Measurements from ENCODE around the gene NECAB2.

NECAB2 gene

DNA sequence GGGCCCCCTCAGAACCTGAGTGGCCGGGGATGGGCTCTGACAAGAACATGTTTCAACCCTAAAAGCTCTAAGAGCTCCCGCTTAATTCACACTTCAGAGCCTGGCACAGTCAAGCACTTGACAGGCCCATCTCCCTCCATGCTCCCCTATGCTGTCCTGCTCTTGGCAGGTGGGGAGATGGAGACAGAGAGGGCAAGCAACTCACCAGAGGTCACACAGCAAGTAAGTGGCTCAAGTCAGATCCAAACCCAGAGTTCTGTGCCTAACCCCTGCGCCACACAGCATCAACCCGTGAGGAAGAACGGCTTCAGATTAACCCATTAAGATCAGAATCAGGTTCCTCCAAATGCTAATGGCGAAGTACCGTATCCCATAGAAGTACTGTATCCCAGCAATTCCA, 36.4 kb downstream of the NECAB2 start:
- Histone ChIP-seq H3K4me3 (ENCODE audit: low read length) (no peak overlapping the region), H3K9me3 (replicated peaks; ENCODE audit: low read length) (no peaks in the 10 kb centered on the region), H3K36me3 (ENCODE audit: insufficient read depth, low read length) (no peaks in the 10 kb centered on the region), H3K4me1 (ENCODE audit: control insufficient read depth, insufficient read depth, low read length) (no peaks in the 10 kb centered on the region), H3K27me3 (ENCODE audit: control insufficient read depth, insufficient read depth, low read length) (peaks cover 84% of the 10 kb centered on the region), H3K9ac (ENCODE audit: low read depth, low read length) (no peak overlapping the region), H3K4me2 (ENCODE audit: low read length) (no peak overlapping the region)

- Histone ChIP-seq H3K27me3 (ENCODE audit: control insufficient read depth, insufficient read depth, low read length) (peaks cover 80% of the 10 kb centered on the region), H3K36me3 (ENCODE audit: insufficient read depth, low read length) (no peaks in the 10 kb centered on the region), H3K4me3 (ENCODE audit: low read length) (no peak overlapping the region), H3K9ac (ENCODE audit: low read depth, low read length) (no peak overlapping the region), H3K9me3 (replicated peaks; ENCODE audit: low read length) (no peaks in the 10 kb centered on the region), H3K4me1 (ENCODE audit: control insufficient read depth, insufficient read depth, low read length) (no peaks in the 10 kb centered on the region), H3K4me2 (ENCODE audit: low read length) (no peak overlapping the region)
Observed at GRCh38 chr16:84005391-84005790, 37.3 kb downstream of the NECAB2 start.

- no peak overlapping the region for H3K9ac ChIP-seq (ENCODE audit: low read depth, low read length)
- H3K4me3 ChIP-seq (ENCODE audit: low read length), result no peak overlapping the region
- H3K27me3 ChIP-seq (ENCODE audit: control insufficient read depth, insufficient read depth, low read length), result peaks cover 69% of the 10 kb centered on the region
- H3K4me1 ChIP-seq (ENCODE audit: control insufficient read depth, insufficient read depth, low read length), result no peaks in the 10 kb centered on the region
- H3K36me3 ChIP-seq (ENCODE audit: insufficient read depth, low read length), result no peaks in the 10 kb centered on the region
- no peak overlapping the region for H3K4me2 ChIP-seq (ENCODE audit: low read length)
- no peaks in the 10 kb centered on the region for H3K9me3 ChIP-seq (replicated peaks; ENCODE audit: low read length)
Observed at GRCh38 chr16:84007520-84007919, 39.5 kb downstream of the NECAB2 start.

- Histone ChIP-seq H3K27me3 (ENCODE audit: control insufficient read depth, insufficient read depth, low read length) (peaks cover 65% of the 10 kb centered on the region), H3K9me3 (replicated peaks; ENCODE audit: low read length) (no peaks in the 10 kb centered on the region), H3K9ac (ENCODE audit: low read depth, low read length) (no peak overlapping the region), H3K4me3 (ENCODE audit: low read length) (no peak overlapping the region), H3K4me1 (ENCODE audit: control insufficient read depth, insufficient read depth, low read length) (no peaks in the 10 kb centered on the region), H3K36me3 (ENCODE audit: insufficient read depth, low read length) (no peaks in the 10 kb centered on the region), H3K4me2 (ENCODE audit: low read length) (no peak overlapping the region)
Observed at GRCh38 chr16:84007965-84008364, 39.9 kb downstream of the NECAB2 start.

DNA sequence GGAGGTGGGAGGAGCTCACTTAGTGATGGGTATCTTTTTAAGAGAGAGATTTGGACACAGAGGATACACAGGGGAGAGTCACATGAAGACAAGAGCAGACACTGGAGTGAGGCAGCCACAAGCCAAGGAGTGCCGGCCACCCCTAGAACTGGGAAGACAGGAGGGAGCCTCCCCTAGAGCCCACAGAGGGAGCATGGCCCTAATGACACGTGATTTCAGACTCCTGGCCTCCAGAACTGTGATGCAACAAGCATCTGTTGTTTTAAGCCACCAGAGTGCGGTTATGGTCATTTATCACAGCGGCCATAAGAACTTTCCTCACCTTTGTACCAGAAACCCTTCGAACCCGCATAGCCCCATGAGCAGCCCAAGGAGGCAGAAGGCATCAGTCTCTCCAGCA, 41.2 kb downstream of the NECAB2 start:
- Histone ChIP-seq H3K4me2 (ENCODE audit: low read length) (no peak overlapping the region), H3K4me1 (ENCODE audit: control insufficient read depth, insufficient read depth, low read length) (no peaks in the 10 kb centered on the region), H3K27me3 (ENCODE audit: control insufficient read depth, insufficient read depth, low read length) (peaks cover 53% of the 10 kb centered on the region), H3K9me3 (replicated peaks; ENCODE audit: low read length) (no peaks in the 10 kb centered on the region), H3K9ac (ENCODE audit: low read depth, low read length) (no peak overlapping the region), H3K4me3 (ENCODE audit: low read length) (no peak overlapping the region), H3K36me3 (ENCODE audit: insufficient read depth, low read length) (no peaks in the 10 kb centered on the region)

GRCh38 chr16:84013787-84014569, 45.9 kb downstream of the NECAB2 start:
- no peaks in the 10 kb centered on the region for H3K4me1 ChIP-seq (ENCODE audit: control insufficient read depth, insufficient read depth, low read length)
- H3K27me3 ChIP-seq (ENCODE audit: control insufficient read depth, insufficient read depth, low read length), result peaks cover 21% of the 10 kb centered on the region

DNA sequence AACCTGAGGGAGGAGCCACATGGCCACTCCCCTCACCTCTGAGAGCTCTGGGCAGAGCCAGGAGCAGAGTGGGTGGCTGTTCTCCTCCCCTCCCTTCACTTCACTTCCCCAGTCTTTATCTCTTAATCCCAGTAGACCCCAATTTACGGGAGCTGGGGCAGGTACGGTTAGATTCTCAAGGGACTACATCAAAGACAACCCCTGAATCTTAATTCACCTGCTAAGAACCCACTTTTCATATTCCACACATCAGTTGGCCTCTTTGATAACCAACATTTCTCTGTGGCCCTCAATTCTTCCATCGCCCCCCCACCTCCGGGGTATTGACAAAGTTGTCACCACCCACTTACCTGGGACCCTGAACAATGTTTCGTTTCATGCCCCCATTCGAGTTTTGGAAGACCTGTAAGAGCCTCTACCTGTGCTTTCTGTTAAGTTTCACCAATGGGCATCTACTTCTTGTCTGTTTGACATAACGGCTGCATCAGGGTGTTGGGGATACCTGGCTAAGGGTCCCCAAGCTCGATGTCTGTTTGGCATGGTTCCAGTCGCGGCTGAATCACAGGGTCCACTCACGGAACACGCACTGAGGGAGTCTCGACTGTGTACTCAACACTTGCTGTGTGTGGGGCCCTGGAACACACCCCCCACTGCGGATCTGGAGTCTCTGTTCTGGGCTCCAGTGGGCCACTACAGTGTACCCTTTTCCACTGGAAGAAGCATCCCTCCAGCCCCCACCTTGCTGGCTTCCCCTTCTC, 46.7 kb downstream of the NECAB2 start:
- no peaks in the 10 kb centered on the region for H3K9me3 ChIP-seq (replicated peaks; ENCODE audit: low read length)
- no peaks in the 10 kb centered on the region for H3K4me1 ChIP-seq (ENCODE audit: control insufficient read depth, insufficient read depth, low read length)
- H3K27me3 ChIP-seq (ENCODE audit: control insufficient read depth, insufficient read depth, low read length), result peaks cover 16% of the 10 kb centered on the region
- no peak overlapping the region for H3K9ac ChIP-seq (ENCODE audit: low read depth, low read length)
- H3K4me3 ChIP-seq (ENCODE audit: low read length), result no peak overlapping the region
- H3K4me2 ChIP-seq (ENCODE audit: low read length), result no peak overlapping the region
- no peaks in the 10 kb centered on the region for H3K36me3 ChIP-seq (ENCODE audit: insufficient read depth, low read length)

More at GRCh38 chr16:84013787-84014569, 45.9 kb downstream of the NECAB2 start:
- Histone ChIP-seq H3K4me2 (ENCODE audit: low read length) (no peak overlapping the region), H3K36me3 (ENCODE audit: insufficient read depth, low read length) (no peaks in the 10 kb centered on the region), H3K9ac (ENCODE audit: low read depth, low read length) (no peak overlapping the region), H3K9me3 (replicated peaks; ENCODE audit: low read length) (no peaks in the 10 kb centered on the region), H3K4me3 (ENCODE audit: low read length) (no peak overlapping the region)

GRCh38 chr16:84015399-84015798, 47.4 kb downstream of the NECAB2 start:
- Histone ChIP-seq H3K36me3 (ENCODE audit: insufficient read depth, low read length) (no peaks in the 10 kb centered on the region), H3K27me3 (ENCODE audit: control insufficient read depth, insufficient read depth, low read length) (peaks cover 16% of the 10 kb centered on the region), H3K9ac (ENCODE audit: low read depth, low read length) (no peak overlapping the region), H3K4me2 (ENCODE audit: low read length) (no peak overlapping the region), H3K4me1 (ENCODE audit: control insufficient read depth, insufficient read depth, low read length) (no peaks in the 10 kb centered on the region), H3K9me3 (replicated peaks; ENCODE audit: low read length) (no peaks in the 10 kb centered on the region), H3K4me3 (ENCODE audit: low read length) (no peak overlapping the region)

DNA sequence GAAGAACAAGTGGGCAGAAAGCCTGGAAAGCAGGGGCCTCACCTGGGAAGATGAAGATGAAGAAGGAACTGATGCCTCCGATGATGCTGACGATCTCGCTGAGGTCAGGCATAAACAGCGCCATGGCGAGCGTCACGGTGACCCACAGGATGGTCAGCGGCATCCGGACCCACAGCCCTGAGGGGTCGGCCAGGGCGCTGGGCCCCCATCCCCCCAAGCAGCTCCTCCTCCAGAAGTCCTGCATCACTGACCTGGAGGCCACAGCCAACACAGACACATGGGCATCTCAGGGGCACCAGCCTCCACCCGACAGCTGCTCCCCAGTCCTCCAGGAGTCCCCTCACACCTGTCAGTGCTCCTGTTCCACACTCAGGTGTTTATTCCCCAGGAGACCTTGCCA, 48.4 kb downstream of the NECAB2 start:
- Histone ChIP-seq H3K36me3 (ENCODE audit: insufficient read depth, low read length) (no peaks in the 10 kb centered on the region), H3K9ac (ENCODE audit: low read depth, low read length) (no peak overlapping the region), H3K4me1 (ENCODE audit: control insufficient read depth, insufficient read depth, low read length) (no peaks in the 10 kb centered on the region), H3K27me3 (ENCODE audit: control insufficient read depth, insufficient read depth, low read length) (peaks cover 11% of the 10 kb centered on the region), H3K9me3 (replicated peaks; ENCODE audit: low read length) (peaks cover 4% of the 10 kb centered on the region), H3K4me3 (ENCODE audit: low read length) (no peak overlapping the region), H3K4me2 (ENCODE audit: low read length) (no peak overlapping the region)

DNA sequence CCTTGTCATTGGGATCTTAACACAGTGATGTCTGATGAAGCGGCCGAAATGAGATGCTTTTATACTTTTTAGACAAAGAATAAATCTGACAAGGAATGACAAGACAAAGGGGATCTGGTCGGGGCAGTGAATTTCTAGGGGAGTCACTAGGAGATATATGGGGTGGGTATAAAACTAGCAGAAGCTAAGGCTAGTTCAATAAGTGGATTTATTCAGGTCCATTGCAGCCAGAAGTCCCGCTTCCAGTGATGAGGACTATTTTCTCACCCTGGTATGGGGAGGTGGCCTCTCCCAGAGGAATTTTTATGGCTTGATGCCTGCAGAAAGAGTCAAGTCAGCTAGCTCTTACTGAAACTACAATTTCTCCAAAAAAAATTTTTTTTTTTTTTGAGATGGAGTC, 50.7 kb downstream of the NECAB2 start:
- Histone ChIP-seq H3K4me2 (ENCODE audit: low read length) (no peak overlapping the region), H3K9me3 (replicated peaks; ENCODE audit: low read length) (peaks cover 5% of the 10 kb centered on the region), H3K4me3 (ENCODE audit: low read length) (no peak overlapping the region), H3K4me1 (ENCODE audit: control insufficient read depth, insufficient read depth, low read length) (no peaks in the 10 kb centered on the region), H3K36me3 (ENCODE audit: insufficient read depth, low read length) (no peaks in the 10 kb centered on the region), H3K9ac (ENCODE audit: low read depth, low read length) (no peak overlapping the region), H3K27me3 (ENCODE audit: control insufficient read depth, insufficient read depth, low read length) (peaks cover 15% of the 10 kb centered on the region)

- Histone ChIP-seq H3K4me2 (ENCODE audit: low read length) (no peak overlapping the region), H3K9ac (ENCODE audit: low read depth, low read length) (no peak overlapping the region), H3K9me3 (replicated peaks; ENCODE audit: low read length) (peaks cover 5% of the 10 kb centered on the region), H3K4me1 (ENCODE audit: control insufficient read depth, insufficient read depth, low read length) (peaks cover 8% of the 10 kb centered on the region), H3K36me3 (ENCODE audit: insufficient read depth, low read length) (no peaks in the 10 kb centered on the region), H3K27me3 (ENCODE audit: control insufficient read depth, insufficient read depth, low read length) (peaks cover 15% of the 10 kb centered on the region), H3K4me3 (ENCODE audit: low read length) (no peak overlapping the region)
Observed at GRCh38 chr16:84020353-84020752, 52.3 kb downstream of the NECAB2 start.

Measured in skeletal muscle satellite cell (primary cell).